Measurements from ENCODE around the gene PTPRM.
"Not testable (repeated sequence)": the region's sequence is repeated elsewhere in the genome, so short reads cannot be mapped to it uniquely, and the experiment has no call there.

PTPRM gene

DNA sequence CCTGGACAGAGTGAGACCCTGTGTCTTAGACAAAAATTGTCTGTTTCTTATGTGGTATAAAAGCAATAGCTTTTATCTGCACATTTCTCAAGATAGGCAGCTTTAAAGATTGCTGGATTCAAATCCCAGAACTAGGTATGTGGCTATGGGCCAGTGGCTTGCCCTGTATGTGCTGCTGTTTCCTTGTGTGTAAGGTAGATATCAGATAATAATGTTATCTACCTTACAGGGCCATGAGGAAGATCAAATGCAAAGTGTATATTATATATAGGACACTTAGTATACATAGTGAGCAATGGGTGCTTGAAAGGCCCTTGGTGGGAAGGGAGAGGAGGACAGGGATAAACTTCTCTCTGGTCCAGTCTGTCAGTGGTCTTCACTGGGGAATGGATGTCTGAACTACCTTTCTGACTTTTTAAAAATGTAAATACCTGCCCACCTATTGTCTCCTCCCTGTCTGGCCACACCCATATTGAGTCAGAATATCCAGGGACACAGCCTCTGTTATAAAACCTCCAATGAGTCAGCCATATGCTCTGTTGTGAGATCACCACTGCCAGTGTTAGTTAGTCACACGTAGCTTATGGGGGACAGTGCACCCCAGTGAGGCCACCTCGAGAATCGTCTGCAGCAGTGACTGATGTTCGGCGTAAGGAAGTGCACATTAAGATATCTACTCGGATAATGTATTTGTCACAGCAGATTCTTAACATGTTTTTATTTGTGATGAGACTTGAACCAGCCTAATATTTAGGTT lies 383.4 kb downstream of the PTPRM start:
- DNase-seq (ENCODE audit: low spot score) = no peak

DNA sequence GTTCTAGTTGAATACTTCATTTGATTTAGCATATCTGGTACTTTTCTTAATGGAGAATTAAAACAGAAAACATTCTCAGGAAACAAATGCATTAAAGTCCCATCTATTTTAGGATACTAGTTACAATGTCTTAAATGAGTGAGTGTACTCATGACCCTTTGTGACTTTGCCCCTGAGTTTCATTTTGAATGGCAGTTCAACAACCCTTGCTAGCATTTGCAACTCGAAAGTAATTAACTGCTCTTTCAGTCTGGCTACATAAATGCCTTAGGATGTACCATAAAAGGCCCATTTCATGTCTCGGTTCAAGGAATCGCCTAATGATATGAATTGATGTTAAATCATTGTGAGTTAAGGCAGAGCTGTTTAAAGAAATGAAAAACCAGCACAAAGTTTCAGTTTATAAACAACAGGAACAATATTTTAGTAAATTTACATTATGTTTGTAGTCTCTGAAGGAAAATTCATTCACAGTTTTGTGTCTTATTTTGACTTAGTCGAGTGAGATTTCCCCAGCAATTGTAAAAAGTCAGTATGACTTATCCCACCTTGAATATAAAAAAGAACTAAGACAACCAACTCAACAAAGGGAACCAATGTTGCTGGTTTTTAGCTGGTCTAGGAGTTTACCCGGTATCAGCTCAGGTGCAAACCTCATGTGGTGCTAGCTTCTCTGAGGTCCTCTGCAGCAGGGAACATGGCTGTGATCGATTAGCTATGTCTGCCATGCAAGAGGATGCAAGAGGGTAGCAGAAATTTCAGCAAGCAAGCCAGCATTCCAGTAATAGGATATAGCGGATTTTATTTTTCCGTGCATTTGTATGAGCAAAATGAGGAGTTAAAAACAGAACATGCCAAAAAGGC lies 386.2 kb downstream of the PTPRM start:
- no peak for DNase-seq (ENCODE audit: low spot score)

DNA sequence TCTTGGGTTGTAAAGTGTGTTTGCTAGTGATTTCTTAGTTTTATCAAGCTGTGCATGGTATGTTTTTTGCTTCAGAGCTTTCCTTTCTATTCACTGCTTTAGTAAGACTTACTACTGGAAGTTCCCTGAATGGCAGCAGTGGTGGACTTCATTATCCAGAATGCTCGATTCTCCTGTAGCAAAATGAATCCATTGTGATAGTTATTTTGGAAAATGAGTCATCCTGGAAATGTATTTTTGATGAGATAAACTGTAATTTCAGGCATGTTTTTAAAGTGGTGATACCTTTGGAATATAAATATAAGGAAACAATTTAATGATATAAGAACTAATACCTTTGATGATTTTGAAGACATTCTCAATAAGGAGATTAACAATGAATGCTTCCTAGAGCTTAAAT lies 387.1 kb downstream of the PTPRM start:
- DNase-seq (ENCODE audit: low spot score) = no peak

DNA sequence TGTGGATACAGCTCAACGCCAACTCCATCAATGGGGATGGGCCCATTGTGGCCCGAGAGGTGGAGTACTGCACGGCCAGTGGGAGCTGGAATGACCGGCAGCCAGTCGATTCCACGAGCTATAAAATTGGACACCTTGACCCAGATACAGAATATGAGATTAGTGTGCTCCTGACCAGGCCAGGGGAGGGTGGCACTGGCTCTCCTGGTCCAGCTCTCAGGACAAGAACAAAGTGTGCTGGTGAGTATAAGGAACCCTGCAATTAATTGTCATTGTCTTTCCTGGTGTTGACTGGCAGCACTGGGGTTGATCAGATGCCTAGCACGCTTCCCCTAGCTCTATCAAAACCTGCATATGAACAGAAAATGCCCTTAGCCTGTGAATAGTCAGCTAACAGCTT lies 388.1 kb downstream of the PTPRM start:
- no peak for DNase-seq (ENCODE audit: low spot score)

DNA sequence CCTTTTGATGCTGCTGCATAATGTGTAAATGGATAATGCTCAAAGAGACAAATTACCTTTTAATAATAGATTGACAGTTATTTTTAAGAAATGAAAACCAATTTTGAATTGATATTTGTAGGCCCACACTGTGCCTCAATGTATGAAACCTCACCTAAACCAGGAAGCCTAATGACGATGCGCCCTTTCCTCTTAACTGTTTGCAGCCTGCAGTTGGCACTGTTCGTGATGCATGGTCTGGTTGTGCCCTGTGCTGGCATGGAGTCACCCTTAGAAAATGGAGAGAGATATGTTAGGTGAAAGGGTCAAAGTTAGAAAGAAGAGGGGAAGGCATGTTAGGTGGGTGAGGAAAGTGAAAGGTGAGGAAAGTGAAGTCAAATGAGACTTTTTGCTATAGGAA lies 390.2 kb downstream of the PTPRM start:
- DNase-seq (ENCODE audit: low spot score) = no peak

DNA sequence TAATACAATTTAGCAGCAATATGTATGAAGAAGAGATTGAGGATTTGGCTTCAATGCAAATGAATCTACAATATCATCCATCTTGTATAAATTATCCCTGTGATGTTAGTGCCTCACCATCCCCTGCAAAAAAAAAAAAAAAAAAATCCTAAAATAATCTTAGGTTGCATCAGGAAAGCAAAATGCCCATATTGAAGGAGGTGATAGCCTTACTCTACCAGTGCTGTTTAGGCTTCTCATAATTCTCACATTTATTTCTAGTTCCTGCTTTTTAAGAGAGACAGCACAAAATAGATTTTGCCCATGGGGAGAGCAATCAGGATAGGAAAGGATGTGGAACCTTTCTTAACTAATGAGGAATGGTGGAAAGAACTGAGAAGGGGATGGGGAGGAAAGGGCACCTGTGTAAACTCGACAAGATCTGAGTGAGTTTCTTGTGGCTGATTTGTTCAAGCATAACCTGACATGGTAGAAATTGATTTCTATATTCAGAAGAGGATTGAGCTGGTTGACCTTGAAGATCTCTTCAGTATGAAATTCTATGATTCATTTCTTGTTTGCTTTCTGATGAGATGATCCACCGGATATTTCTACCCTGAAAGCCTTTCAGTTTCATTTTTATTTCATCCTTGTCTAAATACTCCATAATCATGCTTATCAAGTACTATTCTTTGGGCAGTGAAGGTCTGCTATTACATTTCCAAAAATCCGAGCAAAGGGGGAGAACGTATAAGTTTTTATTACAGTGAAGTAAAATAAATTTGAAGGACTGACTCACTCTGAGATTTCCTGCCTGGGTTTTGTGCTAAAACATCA lies 391.2 kb downstream of the PTPRM start:
- no peak for DNase-seq (ENCODE audit: low spot score)

DNA sequence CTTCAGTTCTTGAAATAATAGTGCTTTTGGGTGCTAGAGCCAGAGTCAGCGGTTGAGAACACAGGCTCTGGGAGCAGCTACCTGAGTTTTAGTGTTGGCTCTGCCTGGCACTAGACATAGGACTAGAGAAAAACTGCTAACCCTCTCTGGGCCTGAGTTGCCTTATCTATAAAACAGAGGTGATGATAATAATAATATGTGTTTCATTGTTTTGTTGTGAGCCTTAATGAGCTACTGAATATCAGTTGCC lies 391.7 kb downstream of the PTPRM start:
- no peak for DNase-seq (ENCODE audit: low spot score)

DNA sequence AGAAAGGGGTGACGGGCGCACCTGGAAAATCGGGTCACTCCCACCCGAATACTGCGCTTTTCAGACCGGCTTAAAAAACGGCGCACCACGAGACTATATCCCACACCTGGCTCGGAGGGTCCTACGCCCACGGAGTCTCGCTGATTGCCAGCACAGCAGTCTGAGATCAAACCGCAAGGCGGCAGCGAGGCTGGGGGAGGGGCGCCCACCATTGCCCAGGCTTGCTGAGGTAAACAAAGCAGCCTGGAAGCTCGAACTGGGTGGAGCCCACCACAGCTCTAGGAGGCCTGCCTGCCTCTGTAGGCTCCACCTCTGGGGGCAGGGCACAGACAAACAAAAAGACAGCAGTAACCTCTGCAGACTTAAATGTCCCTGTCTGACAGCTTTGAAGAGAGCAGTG lies 399.6 kb downstream of the PTPRM start:
- not testable (repeated sequence) for DNase-seq (ENCODE audit: low spot score)

DNA sequence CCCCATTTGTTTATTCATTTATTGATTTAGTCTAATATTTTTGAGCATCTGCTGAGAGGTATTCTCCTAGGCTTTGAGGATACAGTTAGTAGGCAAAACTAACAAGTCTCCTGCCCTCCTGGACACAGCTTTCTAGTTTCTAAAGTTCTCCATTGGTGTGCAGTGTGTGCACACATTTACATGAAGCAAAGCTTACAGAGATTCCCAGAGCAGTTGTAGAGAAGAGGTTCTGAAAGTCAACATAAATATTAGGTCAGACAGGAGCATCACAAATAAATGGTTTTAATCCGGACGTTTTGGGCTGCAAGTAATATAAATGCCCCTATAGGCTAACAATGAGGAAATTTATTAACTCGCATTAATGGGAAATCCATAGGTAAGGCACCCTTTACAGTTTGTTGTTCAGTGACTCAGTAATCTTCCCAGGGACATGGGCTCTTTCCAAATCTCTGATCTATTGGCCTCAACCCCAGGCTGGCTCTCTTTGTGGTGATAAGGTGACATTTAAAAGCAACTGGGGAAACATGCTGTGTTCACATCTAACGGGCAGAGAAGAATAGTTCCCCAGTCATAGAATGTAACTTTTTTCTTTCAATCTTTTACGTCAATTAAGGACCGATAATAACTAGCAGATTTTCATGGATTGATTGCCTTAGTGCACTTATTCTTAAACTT lies 407.2 kb downstream of the PTPRM start:
- no peak for DNase-seq (ENCODE audit: low spot score)

DNA sequence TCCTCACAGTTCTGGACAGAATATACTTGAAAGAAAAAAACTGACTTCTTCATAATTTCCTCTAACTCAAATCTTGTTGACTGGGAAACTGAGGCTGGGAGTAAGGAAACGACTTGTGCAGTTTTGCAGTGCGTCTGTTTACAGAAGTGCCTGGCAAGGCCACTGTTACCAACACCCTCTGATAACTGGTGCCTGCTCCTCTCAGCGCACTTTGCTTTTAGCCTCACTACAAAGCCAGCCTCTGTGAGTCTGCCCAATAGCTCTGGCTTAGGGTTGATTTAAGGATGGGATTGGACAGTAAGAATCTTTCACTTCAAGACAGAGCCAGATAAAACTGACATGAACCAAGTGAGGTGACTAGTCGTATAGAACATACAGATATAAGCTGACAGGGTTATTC lies 410.8 kb downstream of the PTPRM start:
- no peak for DNase-seq (ENCODE audit: low spot score)

DNA sequence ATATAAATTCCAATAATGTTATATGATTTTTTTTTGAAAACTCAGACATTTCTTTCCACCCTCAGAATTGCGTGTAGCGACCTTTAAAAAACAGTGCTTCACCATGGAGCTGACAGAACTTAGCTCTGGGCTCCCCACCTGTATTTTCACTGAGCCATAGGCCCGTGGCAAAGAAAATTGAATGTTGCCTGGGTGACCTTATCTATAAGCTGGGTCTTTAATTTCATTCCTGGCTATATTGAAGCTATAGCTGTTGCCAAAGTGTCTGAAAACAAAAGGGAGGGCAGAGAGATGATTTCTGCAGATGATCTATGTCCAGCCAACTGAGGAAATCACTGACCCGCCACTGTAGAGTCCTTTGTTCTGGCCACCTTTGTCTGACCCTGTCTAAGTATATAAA lies 411.7 kb downstream of the PTPRM start:
- DNase-seq (ENCODE audit: low spot score) = no peak

DNA sequence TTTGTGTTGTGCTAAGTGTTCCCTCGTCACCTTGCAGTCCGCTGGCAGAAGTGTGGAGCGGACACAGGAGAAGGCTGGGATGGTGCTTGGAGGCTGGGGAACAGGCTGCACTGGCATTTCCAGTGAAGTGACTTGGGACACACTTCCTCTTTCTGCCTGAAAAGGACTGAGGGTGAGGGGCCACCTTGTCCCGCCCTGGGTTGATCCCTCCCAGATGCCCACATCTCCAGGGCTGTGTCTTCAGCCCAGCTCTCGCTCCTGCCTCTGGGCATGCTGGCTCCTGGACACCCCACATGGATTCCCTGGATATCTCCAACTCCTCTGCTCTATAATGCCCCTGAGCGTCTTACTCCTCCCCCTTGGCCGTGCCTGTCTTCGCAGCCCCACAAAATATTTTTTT lies 412.6 kb downstream of the PTPRM start:
- no peak for DNase-seq (ENCODE audit: low spot score)

DNA sequence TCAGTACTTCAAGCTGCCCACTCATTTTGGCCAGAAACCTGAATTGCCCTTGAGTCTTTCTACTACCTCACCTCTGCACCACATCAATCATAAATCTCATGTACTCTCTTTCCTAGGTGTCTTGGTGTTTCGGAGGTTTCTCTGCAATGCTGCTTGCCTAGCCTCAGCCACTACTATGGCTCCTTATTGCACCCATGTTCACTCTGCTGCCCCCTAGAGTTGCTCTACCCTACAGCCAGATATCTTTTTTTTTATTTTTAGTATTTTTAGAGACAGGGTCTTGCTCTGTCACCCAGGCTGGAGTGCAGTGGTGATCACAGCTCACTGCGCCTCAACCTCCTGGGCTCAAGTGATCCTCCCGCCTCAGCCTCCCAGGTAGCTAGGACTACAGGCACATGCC lies 413.0 kb downstream of the PTPRM start:
- no peak for DNase-seq (ENCODE audit: low spot score)

DNA sequence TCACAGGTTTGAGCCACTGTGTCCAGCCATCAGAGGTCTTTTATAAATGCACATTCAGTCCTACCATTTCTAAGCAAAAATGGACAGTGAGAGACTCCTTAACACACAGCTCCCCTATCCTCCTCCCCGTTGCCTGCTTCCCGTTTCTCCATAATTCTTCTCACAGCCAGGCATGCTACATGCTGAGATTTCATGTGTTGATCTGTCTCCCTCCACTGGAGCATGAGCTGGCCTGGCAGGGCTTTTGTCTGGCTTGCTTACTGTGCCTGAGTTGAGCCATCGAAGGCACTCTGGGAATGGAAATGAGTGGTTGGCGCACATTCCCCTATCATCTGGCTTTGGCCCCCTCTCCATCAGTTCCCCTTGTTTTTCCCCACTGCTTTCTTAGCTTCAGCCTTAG lies 413.5 kb downstream of the PTPRM start:
- DNase-seq (ENCODE audit: low spot score) = no peak

DNA sequence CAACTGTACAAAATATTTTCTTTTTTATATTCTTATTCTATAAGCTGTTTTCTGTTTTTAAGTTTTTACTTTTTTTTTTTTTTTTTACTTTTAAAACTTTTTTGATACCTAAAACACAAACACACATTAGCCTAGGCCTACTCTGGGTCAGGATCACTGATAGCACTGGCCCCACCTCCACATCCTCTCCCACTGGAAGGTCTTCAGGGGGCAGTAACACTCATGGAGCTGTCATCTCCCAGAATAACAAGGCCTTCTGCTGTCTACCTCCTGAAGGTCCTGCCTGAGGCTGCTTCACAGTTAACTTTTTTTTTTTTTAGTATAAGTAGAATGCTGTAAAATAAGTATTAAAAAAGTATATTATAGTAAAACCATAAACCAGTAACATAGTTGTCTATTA lies 415.1 kb downstream of the PTPRM start:
- DNase-seq (ENCODE audit: low spot score) = no peak

DNA sequence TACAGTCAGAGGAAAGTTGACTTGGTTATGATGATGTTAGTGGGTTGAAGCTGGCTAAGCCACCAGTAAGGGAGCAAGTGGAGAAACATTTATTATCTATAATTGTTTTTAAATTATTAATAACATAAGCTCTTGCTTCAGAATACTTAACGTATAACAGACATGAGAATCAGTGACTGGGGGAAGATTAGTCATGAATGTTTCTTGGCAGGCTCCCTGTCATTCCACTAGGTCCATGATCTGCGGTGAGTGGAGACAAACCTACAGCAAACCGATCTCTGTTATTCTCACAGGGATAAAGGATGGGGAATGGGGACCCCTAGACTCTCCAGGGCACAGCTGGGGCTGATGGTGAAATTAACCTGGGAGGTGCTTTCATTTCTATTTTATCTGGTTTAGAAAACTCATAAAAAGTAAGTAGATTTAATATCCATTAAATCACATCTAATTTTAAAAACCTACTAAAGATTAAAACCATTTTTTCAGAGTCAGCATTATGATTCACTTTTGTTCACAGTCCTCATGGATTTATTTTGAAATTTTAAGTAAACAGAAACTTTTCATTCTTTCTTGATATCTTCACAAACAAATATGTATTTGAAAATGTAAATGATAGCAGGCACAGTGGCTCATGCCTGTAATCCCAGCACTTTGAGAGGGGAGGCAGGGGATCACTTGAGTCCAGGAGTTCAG lies 420.3 kb downstream of the PTPRM start:
- DNase-seq (ENCODE audit: low spot score) = no peak

DNA sequence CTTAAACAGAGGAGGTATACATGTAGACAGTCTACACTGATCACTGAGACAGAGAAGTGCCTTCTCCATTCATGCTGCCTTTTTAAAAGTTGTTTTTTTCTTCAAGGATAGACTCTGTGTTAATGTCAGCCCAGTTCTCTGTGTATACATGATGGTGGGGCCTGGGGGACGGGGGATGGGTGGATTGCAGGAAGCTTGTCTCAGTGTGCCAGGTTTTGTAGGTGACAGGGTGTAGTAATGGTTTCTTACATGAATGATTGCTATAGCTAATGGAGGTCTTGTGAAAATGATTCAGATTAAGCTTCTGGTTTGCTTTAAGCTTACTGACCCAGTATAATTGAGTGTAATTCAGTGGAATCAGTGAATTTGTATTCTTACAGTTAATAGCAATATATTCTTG lies 423.6 kb downstream of the PTPRM start:
- no peak for DNase-seq (ENCODE audit: low spot score)

DNA sequence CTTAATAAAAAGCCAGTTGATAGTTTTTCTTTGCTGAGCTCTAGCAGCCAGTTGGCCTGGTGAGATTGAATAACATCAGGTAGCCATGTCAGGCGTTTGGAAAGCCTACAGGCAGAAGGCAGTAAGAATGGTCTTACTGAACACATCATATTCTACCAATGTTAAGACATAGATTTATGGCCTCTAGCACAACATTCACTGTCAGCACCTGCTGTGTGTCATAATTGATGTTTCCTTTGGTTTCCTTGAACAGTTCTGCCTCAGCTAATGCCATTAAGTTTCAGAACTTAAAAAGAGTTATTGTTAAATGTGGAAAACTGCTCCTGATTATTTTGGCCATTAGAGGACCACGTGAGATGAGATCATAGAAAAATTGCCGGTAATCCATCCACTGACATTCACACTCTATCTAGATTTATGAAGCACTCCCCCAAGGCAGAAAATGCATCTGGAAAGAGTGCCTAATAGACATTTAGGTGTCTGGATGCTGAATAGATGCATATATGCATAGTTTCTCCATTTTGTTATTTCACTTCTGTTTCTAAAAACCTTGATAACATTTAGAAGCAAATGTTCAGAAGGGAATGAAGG lies 434.7 kb downstream of the PTPRM start:
- DNase-seq (ENCODE audit: low spot score) = no peak

DNA sequence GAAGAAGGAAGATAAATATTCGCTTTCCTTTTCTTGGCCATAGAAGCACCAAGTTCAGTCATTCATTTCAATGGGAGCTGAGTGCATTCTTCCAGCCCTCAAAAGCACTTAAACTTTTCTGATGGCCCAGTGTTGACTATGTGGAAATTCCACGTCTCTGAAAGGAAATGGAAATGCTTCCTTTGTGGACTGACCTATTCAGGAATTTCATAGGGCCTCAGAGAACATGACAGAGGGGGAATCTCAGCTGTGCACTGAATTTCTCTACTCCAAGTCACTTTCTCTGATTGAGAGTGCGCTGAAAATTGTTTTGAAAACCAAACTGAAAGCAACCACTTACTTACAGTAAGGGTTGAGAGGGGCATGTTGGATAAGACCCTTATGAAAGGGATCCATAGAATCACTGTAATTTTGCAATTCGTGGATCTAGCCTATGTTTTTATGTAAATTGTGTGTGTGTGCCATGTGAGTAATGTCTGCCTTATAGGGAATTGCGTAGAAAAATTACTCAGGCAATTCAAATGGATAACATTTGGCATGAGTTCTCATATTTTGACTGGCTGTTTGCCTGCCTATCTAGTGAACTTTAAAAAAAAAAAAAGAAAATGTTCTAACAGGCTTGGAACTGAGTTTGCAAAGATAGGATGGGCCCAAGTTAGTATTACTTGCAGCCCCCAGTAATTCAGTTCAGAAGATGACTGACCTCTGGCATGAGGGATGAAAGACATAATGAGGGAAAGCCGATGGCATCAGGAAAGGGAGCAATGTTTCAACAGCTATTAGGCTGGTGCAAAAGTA lies 437.0 kb downstream of the PTPRM start:
- no peak for DNase-seq (ENCODE audit: low spot score)

DNA sequence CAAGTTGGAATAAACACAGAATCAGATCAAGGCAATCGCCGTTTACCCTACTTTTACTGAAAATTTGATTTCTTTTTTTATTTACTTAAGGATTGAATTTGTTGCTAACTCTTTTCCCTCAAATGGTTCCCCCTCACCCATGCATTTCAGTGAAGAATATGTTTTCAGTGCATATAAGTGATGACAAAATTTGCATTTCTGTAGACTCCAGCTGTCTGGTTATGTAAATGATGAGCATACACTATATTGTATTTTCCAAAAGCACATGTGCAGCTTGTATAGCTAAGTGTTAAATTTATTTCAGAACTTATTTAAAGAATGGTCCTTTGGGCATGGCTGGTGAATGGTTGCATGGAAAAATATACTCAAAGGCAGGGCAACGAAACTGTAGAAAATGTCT lies 437.7 kb downstream of the PTPRM start:
- no peak for DNase-seq (ENCODE audit: low spot score)

Data from globus pallidus (tissue), 1 donor.